Lung microvascular endothelial cell (primary cell): ENCODE data around the gene S100A4. TPM values are rescaled to one million over a fixed set of nuclear protein-coding genes. Genes with fewer than 3 reads are reported as not detected.

Experiments used
- DNase-seq, 2 donors: peaks; one replicate each; pipeline versions ENCODE4 v3.0.0 to v3.0.0-alpha.2; 2010; ENCODE audit warnings: low read depth in 2 of 2
- total RNA-seq: library from RNA; depleted of rRNA; stranded (reverse); fragments of >200 nt; gene quantifications from 2 replicates; pipeline ENCODE4 v1.2.1, GENCODE V29; 2014

The S100A4 gene
- total RNA-seq, 1 donor from 2014 or later = 0.60 TPM

- peak; percentile 57 to 59 for DNase-seq
Measured at GRCh38 chr1:153509729-153510354, 35.8 kb downstream of the S100A4 start.

- DNase-seq = no peak
Measured at GRCh38 chr1:153509036-153509435, 36.6 kb downstream of the S100A4 start.

DNA sequence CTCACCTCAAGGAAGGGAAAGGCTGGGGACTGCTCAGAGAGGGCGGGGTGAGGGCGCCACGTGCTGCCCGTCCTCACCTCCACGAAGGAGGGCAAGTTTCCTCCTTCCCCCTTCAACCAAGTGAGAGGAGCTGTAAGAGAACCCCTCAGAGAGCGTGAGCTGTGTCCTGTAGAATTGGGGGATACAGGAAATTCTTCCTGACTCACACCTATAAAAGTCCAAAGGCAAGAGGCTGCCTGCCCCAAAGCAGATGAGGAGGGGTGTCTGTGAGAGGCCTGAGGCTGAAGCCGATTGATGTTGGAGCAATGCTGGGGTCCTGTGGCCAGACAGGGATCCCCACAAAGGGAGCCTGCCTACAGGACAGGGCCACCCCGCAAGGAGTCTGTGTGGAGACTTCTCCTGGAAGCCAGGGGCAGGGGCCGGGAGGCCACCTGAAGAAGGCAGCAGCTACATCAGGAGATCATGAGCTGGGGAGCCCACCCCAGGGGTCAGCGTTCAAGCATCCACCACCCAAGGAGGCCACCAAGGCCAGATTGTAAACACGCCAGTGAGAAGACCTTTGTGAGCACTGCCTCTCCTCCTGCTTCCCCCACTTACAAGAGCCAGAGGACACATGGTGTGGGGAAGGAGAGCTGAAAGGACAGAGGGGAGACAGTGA lies 37.6 kb downstream of the S100A4 start:
- no peak for DNase-seq

DNA sequence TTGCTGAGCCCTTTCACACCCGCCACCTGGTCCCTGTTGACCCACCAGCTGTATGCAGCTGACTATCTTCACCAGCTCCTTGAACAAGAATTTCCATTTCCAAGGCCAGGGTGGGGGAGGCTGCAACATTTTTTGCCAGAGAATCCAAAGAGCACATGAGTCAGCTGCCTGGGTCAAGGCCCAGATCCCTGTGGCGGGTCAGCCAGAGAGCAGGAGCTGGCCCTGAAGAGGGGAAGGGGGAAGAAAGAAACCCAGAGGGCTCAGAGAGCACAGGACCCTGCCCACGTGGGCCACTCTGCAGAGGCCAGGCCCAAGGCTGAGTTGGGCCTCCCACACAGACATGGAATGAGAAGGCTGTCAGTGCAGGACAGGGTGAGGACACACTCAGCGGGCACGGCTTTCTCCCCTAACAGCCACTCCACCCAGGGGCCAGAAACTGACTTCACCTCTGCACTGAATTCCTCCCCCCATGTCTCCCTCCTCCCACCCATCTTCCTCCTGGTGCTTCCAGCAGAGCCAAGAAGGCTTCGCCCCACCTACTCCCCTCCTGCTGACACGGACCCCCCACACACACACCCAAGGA lies 38.7 kb downstream of the S100A4 start:
- peak in 1 of 2 donors; percentile 36 for DNase-seq

DNA sequence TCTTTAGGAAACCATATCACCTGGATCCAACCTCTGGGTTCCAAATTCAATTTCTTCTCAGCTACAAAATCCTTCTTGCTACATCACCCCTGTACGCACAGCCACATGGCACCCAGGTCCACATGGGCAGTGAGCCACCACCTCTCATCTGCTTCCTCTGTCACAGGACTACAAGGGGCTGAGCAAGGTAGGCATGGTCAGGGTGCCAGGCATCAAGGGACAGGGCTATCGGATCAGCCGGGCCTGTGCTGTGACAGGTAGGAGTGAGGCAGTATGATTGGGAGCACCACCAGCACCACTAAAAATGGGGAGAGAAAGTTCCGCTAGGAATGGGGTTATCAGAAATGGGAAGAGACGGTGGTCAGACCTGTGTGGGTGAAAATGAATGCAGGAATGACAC lies 39.2 kb downstream of the S100A4 start:
- DNase-seq = no peak

DNA sequence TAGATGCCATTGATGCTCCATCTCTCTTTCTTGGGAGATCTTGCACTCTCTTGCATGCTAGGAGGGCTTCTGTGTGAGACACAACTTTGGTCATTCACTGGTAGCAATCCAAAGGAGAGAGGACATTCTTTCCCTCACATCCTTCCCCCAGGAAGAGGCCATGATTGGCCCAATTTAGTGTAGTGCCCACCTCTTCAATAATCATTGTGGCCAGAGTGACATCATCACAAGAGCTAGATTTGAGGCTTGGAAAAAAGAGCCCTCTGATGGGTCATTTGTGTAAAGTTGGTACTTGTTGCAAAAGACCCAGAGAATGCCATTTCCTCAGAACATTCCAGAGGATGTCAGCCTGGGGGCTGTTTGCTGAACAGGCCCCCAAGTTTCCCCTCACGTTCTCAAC lies 40.0 kb downstream of the S100A4 start:
- no peak for DNase-seq

- no peak for DNase-seq
Measured at GRCh38 chr1:153503766-153504165, 41.8 kb downstream of the S100A4 start.

- peak in 1 of 2 donors; percentile 11 for DNase-seq
Measured at GRCh38 chr1:153498746-153499145, 46.9 kb downstream of the S100A4 start.

GRCh38 chr1:153495536-153495935 lies 50.1 kb downstream of the S100A4 start:
- DNase-seq = no peak

- peak; percentile 53 to 71 for DNase-seq
Measured at GRCh38 chr1:153494976-153495535, 50.5 kb downstream of the S100A4 start.

Other genes starting within 250 kb of the S100A4 start
- not detected in 2 replicates for gene PGLYRP3, start 232.9 kb downstream of the S100A4 start, total RNA-seq
- not detected in 2 replicates for gene PGLYRP4, start 197.0 kb downstream of the S100A4 start, total RNA-seq
- 0.22 and 1.2 TPM in 2 replicates for gene S100A9, start 188.0 kb downstream of the S100A4 start, total RNA-seq
- gene S100A12, start 170.2 kb downstream of the S100A4 start, total RNA-seq = not detected in 2 replicates
- not detected in 2 replicates for gene S100A8, start 154.7 kb downstream of the S100A4 start, total RNA-seq
- not detected in 2 replicates for gene S100A7A, start 129.3 kb downstream of the S100A4 start, total RNA-seq
- gene S100A7, start 85.2 kb downstream of the S100A4 start, total RNA-seq = not detected in 2 replicates
- gene S100A6, start 9.8 kb downstream of the S100A4 start, total RNA-seq = 524 and 1,217 TPM in 2 replicates
- not detected in 2 replicates for gene S100A5, start 4.9 kb downstream of the S100A4 start, total RNA-seq
- gene S100A3, start 3.5 kb upstream of the S100A4 start, total RNA-seq = 0.20 and 2.8 TPM in 2 replicates
- 0.79 and 1.7 TPM in 2 replicates for gene S100A2, start 20.0 kb upstream of the S100A4 start, total RNA-seq
- 442 and 502 TPM in 2 replicates for gene S100A16, start 67.3 kb upstream of the S100A4 start, total RNA-seq
- gene S100A14, start 70.5 kb upstream of the S100A4 start, total RNA-seq = 0.20 TPM in 1 of 2 replicates, not detected in the other
- gene S100A13, start 81.7 kb upstream of the S100A4 start, total RNA-seq = 89.7 and 138 TPM in 2 replicates
- not detected in 2 replicates for gene S100A1, start 82.6 kb upstream of the S100A4 start, total RNA-seq
- 15.5 and 21.0 TPM in 2 replicates for gene CHTOP, start 88.3 kb upstream of the S100A4 start, total RNA-seq
- 48.8 and 52.0 TPM in 2 replicates for gene SNAPIN, start 112.9 kb upstream of the S100A4 start, total RNA-seq
- 165 and 177 TPM in 2 replicates for gene ILF2, start 125.2 kb upstream of the S100A4 start, total RNA-seq
- gene NPR1, start 132.9 kb upstream of the S100A4 start, total RNA-seq = 5.9 and 17.3 TPM in 2 replicates
- gene INTS3, start 182.2 kb upstream of the S100A4 start, total RNA-seq = 12.2 and 20.6 TPM in 2 replicates
- 16.3 and 35.3 TPM in 2 replicates for gene SLC27A3, start 229.6 kb upstream of the S100A4 start, total RNA-seq